Activated CD4-positive, CD25-positive, alpha-beta regulatory T cell treated with anti-CD3 and anti-CD28 coated beads, Interleukin-2, amount 50 U/mL, for 16 hours (primary cell): Measurements from ENCODE around the gene ZCCHC18.

ENCODE experiments used
- DNase-seq: peaks from one replicate; pipeline ENCODE4 v3.0.0-alpha.2; 2020; ENCODE audit warnings: low read depth, low spot score

ZCCHC18 gene

DNA sequence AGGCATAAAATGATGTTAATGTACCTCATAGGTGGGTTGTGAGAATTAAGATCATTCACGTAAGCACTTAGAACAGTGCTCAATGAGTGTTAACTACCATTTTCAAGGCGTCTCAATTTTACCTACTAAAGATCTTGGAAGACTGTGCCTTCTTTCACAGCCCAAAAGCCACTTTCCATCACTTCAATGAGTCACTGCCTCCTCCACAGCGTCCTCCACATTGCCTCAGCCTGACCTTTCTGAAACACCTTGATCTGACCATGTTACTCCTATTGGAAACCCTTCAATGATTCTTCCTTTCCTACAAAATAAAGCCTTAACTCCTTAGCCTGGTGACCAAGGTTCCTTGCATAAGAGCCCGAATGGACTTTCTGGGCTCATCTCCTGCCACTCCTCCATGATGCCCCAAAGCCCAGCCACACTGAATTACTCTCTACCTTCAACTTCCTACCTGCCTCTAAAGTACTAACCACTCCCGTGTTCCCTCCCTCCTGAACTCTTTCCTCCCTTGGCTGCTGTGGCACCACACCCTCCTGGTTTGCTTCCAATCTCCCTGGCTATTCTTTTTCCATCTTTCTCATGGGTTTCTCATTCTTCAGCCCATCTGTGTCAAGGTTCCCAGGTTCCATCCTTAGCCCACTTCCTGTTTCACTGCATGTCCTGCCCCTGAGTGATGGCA, 22.4 kb downstream of the ZCCHC18 start:
- no peak for DNase-seq

DNA sequence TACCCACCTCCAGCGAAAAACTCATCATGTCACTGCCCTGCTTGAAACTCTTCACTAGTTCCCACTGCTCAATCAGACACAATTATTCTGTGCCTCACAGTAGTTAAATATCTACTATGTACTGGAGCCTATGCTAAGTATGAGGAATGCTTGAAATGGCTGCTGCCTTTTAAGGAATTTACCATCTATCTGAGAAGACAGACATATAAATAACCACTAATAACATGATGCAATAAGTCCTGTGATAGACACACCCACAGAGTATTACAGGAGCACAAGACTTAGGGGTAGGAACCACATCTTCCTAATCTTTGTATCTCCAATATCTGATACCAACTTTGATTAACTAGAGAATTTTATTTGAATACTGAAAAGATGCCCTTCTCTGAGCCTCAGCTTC, 23.4 kb downstream of the ZCCHC18 start:
- DNase-seq = no peak

- peak; percentile 30 for DNase-seq
These were observed 24.1 kb downstream of the ZCCHC18 start for GRCh38 chrX:104136241-104137019.

DNA sequence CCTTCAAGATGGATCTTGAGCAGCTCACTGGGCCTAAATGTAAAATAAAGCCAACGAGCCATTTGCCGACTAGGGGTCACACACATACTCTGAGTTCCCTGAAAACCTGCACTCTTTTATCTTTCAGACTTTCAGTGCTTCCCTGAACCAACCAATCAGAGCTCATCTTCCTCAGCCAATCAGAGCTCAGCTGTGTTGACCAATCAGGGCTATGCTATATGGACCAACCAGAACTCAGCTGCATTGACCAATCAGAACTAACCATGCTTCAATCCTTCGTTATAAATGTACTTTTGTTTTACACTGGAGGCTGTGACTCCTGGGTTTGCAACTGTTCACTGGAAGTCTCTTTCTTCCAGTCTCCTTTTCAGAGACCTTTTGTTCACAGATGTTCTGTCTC, 25.2 kb downstream of the ZCCHC18 start:
- DNase-seq = no peak

GRCh38 chrX:104141087-104141760, 28.9 kb downstream of the ZCCHC18 start:
- DNase-seq = no peak

DNA sequence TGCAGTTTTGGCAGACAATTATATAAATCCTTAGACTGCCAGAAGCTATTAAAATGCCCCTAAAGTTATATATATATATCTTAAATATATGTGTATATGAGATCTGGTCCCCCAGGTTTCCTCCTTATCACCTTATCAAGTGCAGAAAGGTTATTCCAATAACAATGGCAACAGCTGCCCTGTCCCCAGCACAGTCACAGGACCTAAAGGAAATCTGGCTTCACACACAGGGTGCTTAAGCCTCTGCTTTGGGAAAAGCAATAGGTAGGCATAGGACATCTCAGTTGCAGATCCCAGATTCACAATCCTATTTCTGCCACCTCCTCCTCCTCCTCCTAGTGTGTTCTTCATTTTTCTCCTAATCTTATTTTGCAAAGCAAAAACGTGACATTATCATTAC, 38.7 kb downstream of the ZCCHC18 start:
- no peak for DNase-seq

DNA sequence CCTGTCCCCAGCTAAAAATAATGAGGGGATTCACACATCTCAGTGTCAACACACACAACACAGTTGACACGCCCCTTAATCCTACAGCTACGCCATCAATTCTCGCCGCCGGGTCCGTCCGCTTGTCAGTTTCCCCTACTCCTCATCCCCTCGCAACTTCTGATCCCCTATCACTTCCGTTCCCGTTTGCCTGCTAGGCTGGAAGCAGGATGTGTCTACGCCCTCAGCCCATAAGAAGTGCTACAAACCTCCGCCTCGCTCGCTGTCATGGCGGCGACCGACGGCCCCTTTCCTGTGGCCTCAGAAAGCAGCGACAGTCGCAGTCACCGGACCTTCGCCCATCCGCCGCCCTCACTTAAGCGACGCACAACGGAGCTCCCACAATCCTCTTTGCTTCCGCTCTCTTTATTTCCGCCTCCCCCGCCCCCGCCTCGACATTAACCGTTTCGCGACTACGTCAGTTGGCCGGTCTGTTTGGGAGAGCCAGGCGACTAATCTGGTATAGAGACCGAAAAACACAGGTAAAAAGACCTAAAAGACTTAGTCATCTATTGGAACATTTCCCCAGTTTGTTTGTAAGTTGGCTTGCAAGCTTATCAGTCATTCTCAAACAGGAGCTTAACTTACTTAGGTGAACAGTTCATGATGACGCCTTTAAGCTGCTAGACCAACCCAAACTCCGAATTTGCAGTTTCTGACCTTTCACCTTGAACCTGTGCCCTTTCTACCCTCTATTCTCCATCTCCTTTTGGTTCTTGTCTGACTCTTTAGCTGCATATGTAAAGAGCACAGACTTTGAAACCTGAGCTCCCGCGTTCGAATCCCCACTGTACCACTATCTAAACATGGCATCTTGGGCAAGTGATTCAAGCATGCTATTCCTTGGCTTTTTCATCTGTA, 44.6 kb downstream of the ZCCHC18 start, which contains the start of gene SLC25A53:
Gene SLC25A53, minus strand, starts transcription at position 380 of the 900 bp plus-strand sequence. CDS start 51,752 bp downstream, outside the sequence.
- peak; percentile 51 for DNase-seq
